Right lobe of liver (tissue), 4 donors: ENCODE data around the gene URB1.

ENCODE experiments used
- POLR2A ChIP-seq: fragments of 450-650 bp; IDR thresholded peaks from one replicate; pipeline ENCODE4 v1.6.1; 2017; ENCODE audit warnings: antibody characterized with exemption, mild to moderate bottlenecking
- TF ChIP-seq, protein P1 (sequence below), 4 donors: fragments of 200-600 bp in 3 of 4; fragments of 450-650 bp in 1 of 4; IDR thresholded peaks; one replicate each; pipeline versions ENCODE4 v1.5.1 to v1.8.0; 2016 to 2022; ENCODE audit warnings: antibody characterized with exemption in 4 of 4, mild to moderate bottlenecking in 2 of 4
- donor health status: DM: no; HTN: no; CAD: no.
- donor health status: DM: no; HTN: no; CAD: no.
- donor health status: DM: no; HTN: yes; CAD: no.

DNA sequence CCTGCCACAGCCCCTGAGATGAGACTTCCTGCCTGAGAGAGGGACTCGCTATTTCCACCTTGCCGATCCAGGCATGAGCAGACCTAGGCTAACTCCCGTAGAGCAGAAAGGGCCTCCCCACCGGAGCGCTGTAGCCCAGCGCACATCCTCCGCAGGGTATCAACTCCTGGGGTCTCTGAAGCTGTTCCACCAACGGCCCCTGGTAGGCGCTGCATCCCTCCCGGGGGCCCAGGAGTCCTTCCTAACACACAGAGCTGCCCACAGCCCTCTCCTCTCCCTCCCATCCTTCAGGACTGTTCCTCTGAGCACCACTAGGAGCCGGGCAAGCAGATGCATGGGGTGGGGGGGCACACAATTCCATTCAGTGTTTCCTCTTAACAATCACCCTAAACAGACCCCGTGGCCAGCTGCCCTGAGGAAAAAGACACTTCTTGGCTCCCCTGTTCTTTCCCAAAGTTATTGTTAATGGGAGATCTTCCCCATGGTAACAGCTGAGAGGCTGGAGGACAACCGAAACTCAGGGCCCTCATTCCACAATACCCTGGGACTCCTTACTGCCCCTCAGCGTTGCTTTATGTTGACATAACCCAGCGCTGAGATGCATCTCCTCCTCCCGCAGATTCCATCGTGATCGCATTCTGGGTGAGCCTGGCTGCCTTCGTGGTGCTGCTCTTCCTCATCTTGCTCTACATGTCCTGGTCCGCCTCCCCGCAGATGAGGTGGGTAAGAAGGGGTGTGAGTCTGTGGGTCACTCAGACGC lies 86.6 kb downstream of the URB1 start:
- TF ChIP-seq, protein P1, sequence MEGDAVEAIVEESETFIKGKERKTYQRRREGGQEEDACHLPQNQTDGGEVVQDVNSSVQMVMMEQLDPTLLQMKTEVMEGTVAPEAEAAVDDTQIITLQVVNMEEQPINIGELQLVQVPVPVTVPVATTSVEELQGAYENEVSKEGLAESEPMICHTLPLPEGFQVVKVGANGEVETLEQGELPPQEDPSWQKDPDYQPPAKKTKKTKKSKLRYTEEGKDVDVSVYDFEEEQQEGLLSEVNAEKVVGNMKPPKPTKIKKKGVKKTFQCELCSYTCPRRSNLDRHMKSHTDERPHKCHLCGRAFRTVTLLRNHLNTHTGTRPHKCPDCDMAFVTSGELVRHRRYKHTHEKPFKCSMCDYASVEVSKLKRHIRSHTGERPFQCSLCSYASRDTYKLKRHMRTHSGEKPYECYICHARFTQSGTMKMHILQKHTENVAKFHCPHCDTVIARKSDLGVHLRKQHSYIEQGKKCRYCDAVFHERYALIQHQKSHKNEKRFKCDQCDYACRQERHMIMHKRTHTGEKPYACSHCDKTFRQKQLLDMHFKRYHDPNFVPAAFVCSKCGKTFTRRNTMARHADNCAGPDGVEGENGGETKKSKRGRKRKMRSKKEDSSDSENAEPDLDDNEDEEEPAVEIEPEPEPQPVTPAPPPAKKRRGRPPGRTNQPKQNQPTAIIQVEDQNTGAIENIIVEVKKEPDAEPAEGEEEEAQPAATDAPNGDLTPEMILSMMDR (IDR thresholded peaks at IDR 0.05): no peak
- no peak for TF ChIP-seq POLR2A
